Hypothalamus (tissue), 51 donors: ENCODE data around the gene DGKB.

ENCODE experiments used
- DNase-seq, 51 donors: peaks; one replicate each; lab custom pipeline; 2025; lab: John Stamatoyannopoulos, UW

DGKB gene

GRCh38 chr7:14600766-14601367 lies 301.7 kb downstream of the DGKB start:
- DNase-seq = no peak

GRCh38 chr7:14598978-14599377 lies 303.6 kb downstream of the DGKB start:
- DNase-seq = no peak

GRCh38 chr7:14596421-14596820 lies 306.1 kb downstream of the DGKB start:
- DNase-seq = no peak

DNA sequence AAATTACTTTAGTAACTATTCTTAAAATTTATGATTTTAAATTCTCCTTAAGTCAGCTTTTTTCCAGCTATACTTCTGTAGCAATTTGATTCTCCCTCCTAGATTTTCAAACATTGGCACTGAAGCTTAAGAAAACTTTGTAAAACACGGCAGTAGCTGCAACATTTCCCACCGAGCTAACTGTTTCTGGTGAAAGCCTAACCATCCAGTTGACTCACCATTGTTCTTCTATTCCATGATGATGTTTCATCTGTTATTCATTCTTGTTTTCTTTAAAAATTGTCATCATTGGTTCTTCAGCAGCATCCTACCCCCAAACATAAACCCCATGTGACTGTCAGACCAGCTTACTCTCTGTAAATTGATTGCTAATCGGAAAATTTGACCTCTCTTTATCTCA lies 312.3 kb downstream of the DGKB start:
- no peak for DNase-seq

DNA sequence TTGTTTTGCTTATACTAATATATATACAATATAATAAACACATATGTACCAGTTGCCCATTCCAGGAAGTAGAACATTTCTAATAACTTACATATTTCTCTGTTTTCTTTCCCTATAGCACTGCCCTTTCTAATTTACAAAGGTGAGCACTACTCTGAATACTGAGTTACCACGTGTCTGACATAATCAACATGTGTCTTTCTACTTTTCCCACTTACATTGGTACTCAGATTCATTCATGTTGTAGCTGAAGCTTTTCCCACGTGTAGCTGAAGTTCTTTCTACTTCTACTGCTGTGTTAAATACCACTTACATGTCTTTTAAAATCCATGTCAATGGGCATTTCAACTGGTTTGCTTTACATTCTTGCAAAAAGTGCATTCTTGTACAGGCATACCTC lies 317.3 kb downstream of the DGKB start:
- DNase-seq = no peak

DNA sequence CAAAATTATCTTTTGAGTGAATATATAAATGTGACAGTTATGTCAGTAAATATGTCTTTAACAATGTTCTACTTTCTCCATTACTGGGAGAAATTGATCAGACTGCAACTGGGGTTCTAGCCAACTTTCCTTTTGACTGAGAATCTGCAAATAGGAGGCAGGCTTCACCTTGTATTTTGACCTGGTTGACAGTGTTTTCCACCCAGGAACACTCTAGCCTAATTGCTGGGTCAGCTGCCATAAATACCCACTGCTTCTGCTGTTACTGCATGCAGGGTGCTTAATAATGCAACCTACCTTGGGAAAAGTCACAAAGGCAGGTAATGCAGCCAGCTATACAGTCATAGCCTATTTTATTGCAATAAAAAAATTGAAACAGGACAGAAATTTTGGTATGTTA lies 319.0 kb downstream of the DGKB start:
- DNase-seq = no peak

- DNase-seq = no peak
Observed at GRCh38 chr7:14582010-14582409, 320.5 kb downstream of the DGKB start.

DNA sequence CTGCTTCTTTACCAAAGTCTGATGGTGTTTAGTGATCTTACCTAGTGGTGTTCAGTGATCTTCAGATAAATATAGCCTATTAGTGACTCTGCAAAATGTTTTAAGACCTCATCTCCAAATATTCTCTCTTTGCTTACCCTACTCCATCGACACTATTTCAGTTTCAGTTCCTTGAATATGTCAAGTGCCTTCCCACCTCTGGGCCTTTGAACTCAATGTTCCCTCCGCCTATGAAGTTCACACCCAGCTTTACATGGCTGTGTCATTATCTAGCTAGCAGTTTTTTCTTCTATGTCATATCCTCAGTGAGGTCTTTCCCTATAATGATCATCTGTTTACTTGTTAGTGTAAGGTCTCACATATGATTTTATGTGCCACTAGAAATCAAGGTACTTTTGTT lies 322.6 kb downstream of the DGKB start:
- no peak for DNase-seq

DNA sequence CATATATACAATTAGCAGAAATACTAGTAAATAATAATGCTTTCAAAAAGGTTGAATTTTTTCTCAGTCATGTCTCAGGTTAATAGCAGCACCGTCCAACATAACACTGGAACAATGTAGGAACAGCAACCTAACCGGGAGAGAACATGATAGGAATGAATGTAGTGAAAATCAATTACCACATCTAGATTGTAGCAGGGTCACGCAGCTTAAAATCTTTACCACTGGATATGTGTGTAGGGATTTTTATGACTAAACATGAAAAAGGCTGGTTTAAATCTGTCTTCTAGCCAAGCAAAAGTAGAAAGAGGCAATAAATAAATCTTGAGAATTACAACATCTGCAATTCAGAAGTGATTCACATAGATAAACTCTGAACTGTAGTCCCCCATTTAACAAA lies 326.0 kb downstream of the DGKB start:
- DNase-seq = no peak

DNA sequence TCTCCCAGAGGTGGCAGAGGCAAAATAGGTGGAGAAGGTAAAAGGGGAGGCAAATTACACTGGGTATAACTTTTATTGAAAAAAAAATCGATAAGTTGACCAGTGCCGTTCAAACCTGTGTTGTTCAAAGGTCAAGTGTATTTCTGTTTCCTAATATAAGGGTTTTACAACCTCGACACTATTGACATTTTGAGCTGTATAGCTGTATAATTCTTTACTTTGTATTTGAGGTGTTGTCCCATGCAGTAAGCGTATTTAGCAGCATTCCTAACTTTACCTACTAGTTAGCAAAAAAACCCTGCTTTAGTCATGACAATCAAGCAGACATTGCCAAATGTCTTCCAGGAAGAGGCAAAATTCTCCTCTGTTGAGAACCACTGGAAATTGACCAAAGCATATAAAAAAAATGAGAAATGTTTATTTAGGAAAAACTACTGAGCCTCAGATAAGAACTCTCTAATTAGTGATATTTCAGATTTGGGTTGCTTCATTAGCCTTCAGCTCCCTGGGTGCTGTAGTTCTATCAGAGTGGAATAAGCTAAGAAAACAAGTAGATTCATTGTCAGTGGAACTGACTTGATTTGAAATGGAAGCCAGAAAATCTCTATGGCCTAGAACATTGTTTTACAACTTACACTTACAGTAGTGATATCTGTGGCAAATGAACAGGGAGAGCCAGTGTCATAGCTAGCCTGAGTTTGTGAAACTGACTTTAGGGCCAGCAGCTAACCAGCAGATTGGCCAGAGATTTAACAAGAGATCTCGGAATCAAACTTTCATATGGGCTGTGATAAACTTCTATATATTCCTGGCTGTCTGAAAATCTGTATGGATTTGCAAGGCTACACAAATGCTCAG lies 331.6 kb downstream of the DGKB start:
- DNase-seq = no peak

DNA sequence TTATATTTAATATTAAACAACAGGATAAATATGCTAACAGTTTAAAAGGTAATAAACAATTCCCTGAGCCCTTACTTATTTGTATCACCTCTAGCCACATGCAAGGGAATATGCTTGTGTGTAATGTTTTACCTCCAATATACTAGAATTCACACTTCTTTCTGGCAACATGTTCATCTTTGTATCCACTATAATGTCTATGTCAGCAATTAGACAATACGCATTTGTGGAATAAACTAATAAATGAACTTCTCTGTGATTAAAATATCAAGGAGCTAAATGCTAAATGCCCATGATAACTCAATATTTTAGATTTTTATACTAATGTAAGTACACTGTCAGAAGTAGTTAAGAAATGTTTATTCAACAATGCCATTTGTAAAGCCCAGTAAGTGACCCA lies 350.5 kb downstream of the DGKB start:
- no peak for DNase-seq

DNA sequence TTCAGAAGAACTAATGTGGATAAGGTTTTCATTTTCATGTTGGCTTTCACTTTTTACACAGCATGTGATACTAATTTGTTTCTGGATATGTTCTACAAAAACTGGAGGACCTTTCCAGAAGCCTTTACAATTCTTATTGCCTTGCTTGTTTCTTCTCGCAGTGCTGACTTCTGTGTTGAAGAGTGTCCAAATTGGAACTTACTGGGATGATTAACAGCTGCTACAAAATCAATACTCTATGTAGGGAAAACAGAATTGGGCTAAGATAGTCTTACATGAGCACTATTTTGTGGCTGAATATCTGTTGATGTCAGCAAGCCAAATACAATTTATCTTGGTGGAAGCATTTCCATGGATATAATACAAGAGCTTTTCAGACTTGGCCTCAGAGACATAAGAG lies 351.2 kb downstream of the DGKB start:
- DNase-seq = no peak

DNA sequence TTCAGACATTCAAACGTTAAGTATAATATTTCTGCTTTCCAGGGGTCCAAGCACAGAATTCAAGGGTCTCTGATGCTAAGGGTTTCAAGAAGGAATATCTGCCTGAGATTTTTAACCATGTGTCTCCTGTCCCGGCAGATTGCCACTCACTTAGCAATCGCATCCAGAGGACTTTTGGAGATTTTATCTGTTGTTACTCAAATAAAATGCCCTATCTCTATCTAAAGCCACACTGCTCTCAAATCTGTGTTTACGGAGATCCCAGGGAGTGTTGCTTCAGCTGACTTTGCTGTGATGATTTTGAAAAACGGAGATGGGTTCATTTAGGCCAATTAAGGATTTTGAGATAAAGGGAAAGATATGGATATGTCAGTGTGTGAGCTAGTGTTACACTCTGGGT lies 359.9 kb downstream of the DGKB start:
- DNase-seq = no peak

DNA sequence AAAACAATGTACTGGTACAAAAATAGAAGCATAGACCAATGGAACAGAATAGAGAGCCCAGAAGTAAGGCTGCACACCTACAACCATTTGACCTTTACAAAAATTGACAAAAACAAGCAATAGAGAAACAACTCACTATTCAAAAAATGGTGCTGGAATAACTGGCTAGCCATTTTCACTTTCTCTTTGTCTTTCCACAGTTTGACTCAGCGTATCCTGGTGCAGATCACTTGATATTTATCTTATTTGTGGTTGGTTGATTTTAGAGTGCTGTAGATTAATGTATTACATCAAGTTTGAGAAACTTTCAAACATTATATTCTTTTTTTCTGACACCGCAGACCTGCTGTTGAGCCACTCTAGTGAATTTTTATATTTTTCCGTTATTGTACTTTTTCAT lies 381.4 kb downstream of the DGKB start:
- no peak for DNase-seq

DNA sequence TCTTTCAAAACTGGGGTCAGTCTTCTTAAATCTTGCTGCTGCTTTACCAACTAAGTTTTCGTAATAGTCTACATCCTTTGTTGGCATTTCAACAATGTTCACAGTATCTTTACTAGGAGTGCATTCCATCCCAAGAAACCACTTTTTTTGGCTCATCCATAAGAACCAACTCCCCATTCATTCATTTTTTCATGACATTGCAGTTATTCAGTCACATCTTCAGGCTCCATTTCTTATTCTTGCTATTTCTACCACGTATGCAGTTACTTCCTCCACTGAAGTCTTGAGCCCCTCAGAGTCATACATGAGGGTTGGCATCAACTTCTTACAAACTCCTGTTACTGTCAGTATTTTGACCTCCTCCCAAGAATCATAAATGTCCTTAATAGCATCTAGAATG lies 392.3 kb downstream of the DGKB start:
- DNase-seq = no peak

DNA sequence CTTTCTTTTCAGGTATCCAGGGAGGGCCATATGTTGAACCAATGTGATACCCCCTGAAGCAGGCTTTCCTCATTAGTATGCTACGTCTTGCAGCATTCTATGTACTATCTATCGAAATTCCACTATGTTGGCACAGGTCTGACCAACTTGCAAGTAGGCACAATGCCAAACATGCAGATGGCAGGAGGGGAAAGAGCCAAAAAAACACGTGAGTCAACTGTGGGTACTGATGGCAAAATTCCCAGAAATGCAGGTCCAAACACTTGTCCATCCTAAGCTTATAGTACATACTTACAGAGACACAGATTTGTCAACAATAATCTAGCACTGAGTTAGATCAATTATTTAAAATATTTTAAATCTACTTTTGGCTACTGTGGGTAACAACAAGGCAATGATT lies 394.9 kb downstream of the DGKB start:
- peak in 1 of 51 donors; percentile 0 for DNase-seq

DNA sequence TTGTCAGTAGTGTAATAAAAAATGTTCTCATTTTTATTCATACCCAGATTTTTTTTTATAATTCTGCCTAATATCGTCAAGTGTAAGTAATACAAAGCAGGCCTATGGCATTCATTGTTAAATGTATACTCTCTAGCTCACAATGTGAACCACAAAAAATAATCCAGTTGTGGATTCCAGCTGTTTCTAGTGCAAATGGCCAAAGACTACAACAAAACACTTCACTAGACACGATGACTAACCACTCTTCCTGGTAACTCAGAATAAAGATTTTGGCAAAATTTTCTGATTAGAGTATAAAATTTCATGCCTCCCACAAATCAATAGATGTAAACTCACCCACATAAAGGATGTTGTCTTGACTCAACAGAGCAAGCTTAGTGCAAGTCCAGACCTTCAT lies 396.6 kb downstream of the DGKB start:
- DNase-seq = no peak

DNA sequence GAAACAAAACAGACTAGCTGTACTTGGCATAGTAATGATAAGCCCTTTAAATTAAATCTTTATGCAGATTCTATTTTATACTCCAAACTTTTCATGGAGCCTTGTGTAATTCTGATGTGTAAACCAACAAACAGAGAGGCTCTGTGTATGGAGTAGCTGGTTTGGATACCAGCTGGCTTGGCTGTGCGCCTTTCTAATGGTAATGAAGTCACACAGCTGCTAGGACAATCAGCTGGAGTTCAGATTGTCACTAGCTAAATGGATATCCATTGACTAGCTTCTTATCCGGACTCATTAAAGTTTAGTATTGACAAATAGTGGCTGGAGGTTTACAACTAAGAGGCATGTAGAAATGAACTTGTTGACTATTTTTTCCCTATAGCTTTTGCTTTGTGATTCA lies 398.4 kb downstream of the DGKB start:
- peak in 19 of 51 donors; percentile 2 to 60 (median 31) for DNase-seq

DNA sequence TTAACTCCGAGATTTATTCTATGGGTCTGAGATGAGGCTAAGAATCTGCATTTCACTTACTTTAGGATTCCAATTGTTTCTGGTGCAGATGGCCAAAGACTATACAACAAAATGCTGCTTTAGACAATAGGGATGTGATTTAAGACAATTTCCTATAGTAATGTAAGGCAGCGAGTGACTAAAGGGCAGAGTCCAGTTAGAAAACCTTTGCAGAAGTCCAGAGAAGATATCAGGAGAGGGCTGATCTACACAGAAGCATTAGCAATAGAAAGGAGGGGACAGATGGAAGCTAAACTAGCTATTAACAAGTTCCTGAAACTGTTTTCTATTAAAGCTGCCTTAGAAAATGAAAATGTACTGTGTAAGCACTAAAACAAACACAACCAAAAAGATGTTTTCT lies 398.9 kb downstream of the DGKB start:
- no peak for DNase-seq

GRCh38 chr7:14501436-14501835 lies 401.1 kb downstream of the DGKB start:
- no peak for DNase-seq

DNA sequence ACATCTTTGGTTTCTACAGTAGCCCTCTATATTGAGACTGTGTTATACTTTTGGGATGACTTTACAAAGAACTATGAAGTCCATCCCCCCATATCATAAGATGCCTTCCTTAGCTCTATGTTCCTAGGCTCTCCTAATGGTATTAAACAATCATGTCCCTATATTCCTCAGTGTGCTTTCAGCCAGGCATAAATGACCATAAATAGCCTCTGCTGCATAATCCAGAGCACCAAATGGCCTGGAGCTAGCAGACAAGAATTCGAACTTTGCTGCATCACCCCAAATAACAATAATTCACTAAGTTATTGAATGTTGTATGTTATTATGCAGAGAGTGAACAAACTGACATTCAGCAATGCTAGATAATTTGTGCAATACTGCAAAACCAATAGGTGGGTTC lies 405.2 kb downstream of the DGKB start:
- DNase-seq = no peak

GRCh38 chr7:14495633-14496032 lies 406.9 kb downstream of the DGKB start:
- no peak for DNase-seq
